GM10248 (cell line): Measurements from ENCODE around the gene C1QBP.
A peak's percentile ranks its signal among the peaks of the same experiment; 100 is the strongest.
"Not testable (repeated sequence)": the region's sequence is repeated elsewhere in the genome, so short reads cannot be mapped to it uniquely, and the experiment has no call there.

Experiments used
- CTCF ChIA-PET: fragments of 300-600 bp; sonication (Branson Sonifier 250); formaldehyde crosslinking; extraction: SDS; loops from one replicate; lab custom pipeline; 2021; ENCODE audit warnings: antibody characterized with exemption; lab: Yijun Ruan, JAX
- POLR2A ChIA-PET: fragments of 350-650 bp; sonication (Branson Sonifier 250); formaldehyde crosslinking; extraction: SDS; loops from one replicate; lab custom pipeline; 2020; ENCODE audit warnings: antibody characterized with exemption; lab: Yijun Ruan, JAX
- DNase-seq: peaks from one replicate; pipeline ENCODE4 v3.0.0; 2012; ENCODE audit errors: extremely low spot score
- TF ChIP-seq, protein P1 (sequence below): IDR thresholded peaks from 2 replicates; pipeline ENCODE4 v1.5.1; 2012; ENCODE audit warnings: mild to moderate bottlenecking, low read depth; ENCODE audit errors: extremely low read depth, missing control alignments, control extremely low read depth

C1QBP gene

DNA sequence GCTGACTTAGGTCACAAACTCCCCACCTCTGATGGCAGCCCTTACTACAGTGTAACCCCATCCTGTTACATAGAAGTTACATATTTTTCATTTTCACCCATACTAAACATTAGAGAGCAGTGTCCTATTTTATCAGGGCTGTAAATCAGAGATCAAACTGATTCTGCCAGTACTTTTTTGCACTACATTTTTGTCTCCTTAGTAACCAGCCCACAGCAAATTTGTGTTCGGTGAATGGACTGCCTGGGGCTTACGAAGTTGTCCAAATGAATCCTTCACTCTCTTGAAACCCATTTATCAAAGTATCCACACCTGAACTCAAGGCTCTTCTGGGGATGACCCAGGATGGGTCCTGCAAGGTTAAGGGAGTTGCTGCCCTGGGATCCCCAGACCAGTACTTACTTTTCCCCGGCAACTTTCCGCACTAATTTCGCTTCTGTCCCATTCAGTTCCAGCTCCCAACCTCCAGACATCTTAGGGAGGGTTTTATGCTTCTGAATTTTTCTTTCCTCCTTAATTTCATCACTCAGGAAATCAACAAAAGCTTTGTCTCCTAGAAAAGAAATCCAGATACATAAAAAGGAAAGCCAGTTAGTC is 1.1 kb downstream of the C1QBP start:
- ChIA-PET CTCF (interaction anchor here (1.2 to 6.1 kb wide), 10 partner anchors 9 to 189 kb away, joined by 3 to 45 read pairs (median 7); no protein-coding TSS in a partner anchor), POLR2A (no interaction called here)
- TF ChIP-seq, protein P1, sequence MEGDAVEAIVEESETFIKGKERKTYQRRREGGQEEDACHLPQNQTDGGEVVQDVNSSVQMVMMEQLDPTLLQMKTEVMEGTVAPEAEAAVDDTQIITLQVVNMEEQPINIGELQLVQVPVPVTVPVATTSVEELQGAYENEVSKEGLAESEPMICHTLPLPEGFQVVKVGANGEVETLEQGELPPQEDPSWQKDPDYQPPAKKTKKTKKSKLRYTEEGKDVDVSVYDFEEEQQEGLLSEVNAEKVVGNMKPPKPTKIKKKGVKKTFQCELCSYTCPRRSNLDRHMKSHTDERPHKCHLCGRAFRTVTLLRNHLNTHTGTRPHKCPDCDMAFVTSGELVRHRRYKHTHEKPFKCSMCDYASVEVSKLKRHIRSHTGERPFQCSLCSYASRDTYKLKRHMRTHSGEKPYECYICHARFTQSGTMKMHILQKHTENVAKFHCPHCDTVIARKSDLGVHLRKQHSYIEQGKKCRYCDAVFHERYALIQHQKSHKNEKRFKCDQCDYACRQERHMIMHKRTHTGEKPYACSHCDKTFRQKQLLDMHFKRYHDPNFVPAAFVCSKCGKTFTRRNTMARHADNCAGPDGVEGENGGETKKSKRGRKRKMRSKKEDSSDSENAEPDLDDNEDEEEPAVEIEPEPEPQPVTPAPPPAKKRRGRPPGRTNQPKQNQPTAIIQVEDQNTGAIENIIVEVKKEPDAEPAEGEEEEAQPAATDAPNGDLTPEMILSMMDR, result no peak
- no peak for DNase-seq

DNA sequence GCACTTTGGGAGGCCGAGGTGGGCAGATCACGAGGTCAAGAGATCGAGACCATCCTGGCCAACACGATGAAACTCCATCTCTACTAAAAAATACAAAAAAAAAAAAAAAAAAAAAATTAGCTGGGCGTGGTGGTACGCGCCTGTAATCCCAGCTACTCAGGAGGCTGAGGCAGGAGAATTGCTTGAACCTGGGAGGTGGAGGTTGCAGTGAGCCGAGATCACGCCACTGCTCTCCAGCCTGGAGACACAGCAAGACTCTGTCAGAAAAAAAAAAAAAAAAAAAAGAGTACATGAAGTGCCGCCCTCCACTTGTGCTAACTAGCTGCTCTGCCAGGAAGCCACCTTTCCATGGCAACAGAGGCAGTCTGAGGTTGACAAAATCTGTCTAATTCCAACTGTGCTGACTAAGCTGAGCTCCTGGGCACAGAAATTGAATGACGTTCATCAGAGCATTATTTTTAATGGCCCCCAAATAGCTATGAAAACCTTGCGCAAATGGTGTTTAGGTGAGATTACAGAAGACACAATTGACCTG is 3.1 kb downstream of the C1QBP start:
- POLR2A ChIA-PET, DNase-seq: not testable (repeated sequence)
- CTCF ChIA-PET, result interaction anchor here (1.0 to 1.5 kb wide), 2 partner anchors 9 to 198 kb away, joined by 3 to 4 read pairs; no protein-coding TSS in a partner anchor

DNA sequence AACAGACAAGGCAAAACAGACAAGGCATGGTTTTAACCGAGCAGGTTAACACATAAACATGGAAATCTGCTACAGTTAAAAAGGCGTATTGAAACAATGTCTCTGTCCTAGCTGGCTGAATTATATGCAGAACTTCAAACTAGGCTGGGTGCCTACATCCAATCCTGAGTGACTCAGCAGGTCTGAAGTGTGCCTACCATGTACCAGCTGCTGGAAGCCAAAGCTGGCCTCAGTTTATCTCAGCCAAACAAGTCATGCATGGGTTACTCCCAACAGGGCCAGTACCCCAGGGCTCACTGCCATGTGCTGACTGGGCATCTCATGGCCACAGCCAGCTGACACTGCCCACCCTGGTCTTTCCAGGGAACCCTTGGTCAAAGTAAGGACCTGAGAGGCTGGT is 4.0 kb downstream of the C1QBP start:
- ChIA-PET CTCF (interaction anchor here (1.5 to 2.4 kb wide), 2 partner anchors 8 kb away, joined by 4 to 8 read pairs; no protein-coding TSS in a partner anchor), POLR2A (interaction anchor here (1.0 kb wide), 1 partner anchor 15 kb away, joined by 4 read pairs; the partner anchor contains the start of genes NUP88 and RPAIN)
- DNase-seq, result no peak
- TF ChIP-seq, protein P1, result no peak

DNA sequence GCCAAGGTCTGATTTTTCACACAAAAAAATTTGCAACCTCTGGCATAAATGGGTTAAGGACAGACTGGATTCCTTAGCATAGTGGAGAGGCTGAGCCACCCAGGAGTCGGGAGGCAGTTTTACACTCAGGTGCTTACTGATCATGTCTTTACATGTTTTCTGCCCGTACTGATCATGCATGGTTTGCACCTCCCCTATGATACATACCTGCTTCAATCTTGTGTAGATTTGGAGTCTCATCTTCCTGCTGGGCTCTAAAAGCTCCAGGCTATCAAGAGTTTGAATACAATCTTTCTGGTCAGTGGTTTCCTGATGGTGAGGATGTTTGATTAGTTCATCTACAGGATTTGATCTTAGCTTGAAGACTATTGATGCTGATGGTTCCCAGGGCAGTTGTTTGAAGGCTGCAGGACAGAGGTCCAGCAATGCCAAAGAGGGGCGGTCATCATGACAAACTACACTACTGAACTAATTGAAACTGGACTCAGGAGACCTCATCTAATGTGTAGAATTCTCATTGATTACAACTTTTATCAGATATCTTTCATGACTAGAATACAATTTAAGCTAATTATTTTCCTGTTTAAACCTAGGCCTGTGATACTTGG is 6.9 kb downstream of the C1QBP start:
- TF ChIP-seq, protein P1, result no peak
- ChIA-PET CTCF (interaction anchor here (0.6 to 1.7 kb wide), 4 partner anchors 9 to 158 kb away, joined by 3 to 4 read pairs (median 3); no protein-coding TSS in a partner anchor), POLR2A (no interaction called here)
- no peak for DNase-seq

DNA sequence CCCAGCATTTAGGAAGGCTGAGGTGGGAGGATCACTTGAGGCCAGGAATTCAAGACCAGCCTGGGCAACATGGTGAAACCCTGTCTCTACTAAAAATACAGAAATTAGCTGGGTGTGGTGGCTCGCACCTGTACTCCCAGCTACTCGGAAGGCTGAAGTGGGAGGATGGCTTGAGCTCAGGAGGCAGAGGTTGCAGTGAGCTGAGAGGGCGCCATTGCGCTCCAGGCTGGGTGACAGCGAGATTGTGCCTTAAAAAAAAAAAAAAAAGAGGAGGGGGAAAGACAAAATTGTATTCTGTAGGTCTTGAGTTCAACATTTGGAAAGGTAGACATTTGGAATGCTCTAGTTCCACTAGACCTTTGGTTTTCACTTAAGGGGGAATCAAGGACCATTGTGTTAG is 7.7 kb downstream of the C1QBP start:
- ChIA-PET POLR2A (interaction anchor here (0.6 kb wide), 1 partner anchor 80 kb away, joined by 5 read pairs; no protein-coding TSS in a partner anchor), CTCF (interaction anchor here (1.3 to 3.7 kb wide), 4 partner anchors 8 to 134 kb away, joined by 3 to 22 read pairs (median 3); partner anchors contain the start of gene C1QBP)
- DNase-seq, result not testable (repeated sequence)
- TF ChIP-seq, protein P1, result peak; percentile 8

DNA sequence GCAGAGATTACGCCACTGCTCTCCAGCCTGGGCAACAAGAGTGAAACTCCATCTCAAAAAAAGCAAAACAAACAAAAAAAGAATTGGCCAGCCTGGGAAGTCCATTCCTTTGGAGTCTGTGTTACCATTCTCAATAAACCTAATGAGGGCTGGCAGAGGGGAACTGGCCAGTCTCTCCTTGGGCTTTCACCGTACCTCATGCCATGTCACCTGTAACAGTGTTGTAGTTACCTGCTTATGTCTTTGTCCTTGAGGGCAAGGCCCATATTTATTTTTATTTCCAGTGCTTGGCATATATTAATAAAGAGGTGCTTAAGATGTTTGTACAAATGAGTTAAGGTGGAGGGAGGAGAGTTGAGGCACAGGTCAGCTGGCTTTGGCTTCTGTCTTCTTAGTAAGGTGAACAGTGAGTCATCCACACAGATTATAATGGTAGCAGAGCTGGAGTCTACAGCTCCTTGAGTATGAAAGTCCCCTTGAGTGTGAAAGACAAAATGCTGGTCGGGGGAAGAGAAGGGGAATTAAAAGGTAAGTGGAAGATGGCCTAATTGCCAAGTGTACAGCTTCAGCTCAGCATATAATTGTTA is 8.4 kb downstream of the C1QBP start:
- no peak for DNase-seq
- TF ChIP-seq, protein P1, result no peak
- ChIA-PET CTCF (interaction anchor here (1.6 to 3.7 kb wide), 2 partner anchors 9 to 15 kb away, joined by 3 to 22 read pairs; partner anchors contain the start of gene C1QBP), POLR2A (interaction anchor here (0.5 to 0.6 kb wide), 2 partner anchors 80 to 131 kb away, joined by 3 to 5 read pairs; no protein-coding TSS in a partner anchor)
